Bronchial epithelial cell (primary cell): ENCODE data around the gene HOXC11. TPM values are rescaled to one million over a fixed set of nuclear protein-coding genes. Genes with fewer than 3 reads are reported as not detected.

Source experiments
- DNase-seq: peaks from one replicate; pipeline ENCODE4 v3.0.0-alpha.2; 2010; ENCODE audit warnings: low read depth
- FAIRE-seq: peaks from 2 replicates; lab custom pipeline; 2011; peaks lifted over from hg19 to GRCh38; lab: Jason Lieb, UNC
- H3K27me3 ChIP-seq: 2 replicates; pipeline ENCODE4 v1.5.1; 2011; ENCODE audit warnings: low read length; ENCODE audit not compliant: control insufficient read depth, insufficient read depth
- H3K36me3 ChIP-seq: 2 replicates; pipeline ENCODE4 v1.5.1; 2011; ENCODE audit warnings: low read length; ENCODE audit not compliant: control insufficient read depth, insufficient read depth
- H3K4me3 ChIP-seq: 2 replicates; pipeline ENCODE4 v1.5.1; 2011; ENCODE audit warnings: mild to moderate bottlenecking, low read depth, low read length, control low read depth
- total RNA-seq: library from RNA; depleted of rRNA; stranded (reverse); fragments of >200 nt; gene quantifications from 2 replicates; pipeline ENCODE4 v1.2.1, GENCODE V29; 2014
- TF ChIP-seq, protein P1 (sequence below): IDR thresholded peaks from 2 replicates; pipeline ENCODE4 v1.5.1; 2011; ENCODE audit warnings: mild to moderate bottlenecking, moderate library complexity, low read length, control low read depth, inconsistent platforms; ENCODE audit not compliant: insufficient read depth, severe bottlenecking

HOXC11 gene
- total RNA-seq, 1 donor from 2014 or later: not detected

DNA sequence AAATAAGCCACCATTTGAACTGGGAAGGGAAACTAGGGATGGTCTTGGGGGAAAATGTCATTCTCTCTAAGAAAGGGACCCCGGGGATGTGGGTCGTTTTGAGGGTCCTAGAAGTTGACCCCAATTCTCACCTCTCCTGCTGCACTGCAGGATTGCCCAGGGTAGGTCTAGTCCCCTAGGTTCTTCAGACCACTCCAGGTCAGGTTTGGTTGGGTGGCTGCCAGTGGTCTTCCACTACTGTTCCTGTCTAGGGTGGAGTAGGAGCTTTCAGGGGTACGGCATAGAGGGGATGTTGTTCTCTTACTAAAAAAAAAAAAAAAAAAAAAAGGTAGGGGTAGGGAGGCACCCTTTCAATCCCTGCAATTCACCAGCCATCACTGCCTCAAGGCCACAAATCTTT, 43.1 kb downstream of the HOXC11 start:
- TF ChIP-seq, protein P1, sequence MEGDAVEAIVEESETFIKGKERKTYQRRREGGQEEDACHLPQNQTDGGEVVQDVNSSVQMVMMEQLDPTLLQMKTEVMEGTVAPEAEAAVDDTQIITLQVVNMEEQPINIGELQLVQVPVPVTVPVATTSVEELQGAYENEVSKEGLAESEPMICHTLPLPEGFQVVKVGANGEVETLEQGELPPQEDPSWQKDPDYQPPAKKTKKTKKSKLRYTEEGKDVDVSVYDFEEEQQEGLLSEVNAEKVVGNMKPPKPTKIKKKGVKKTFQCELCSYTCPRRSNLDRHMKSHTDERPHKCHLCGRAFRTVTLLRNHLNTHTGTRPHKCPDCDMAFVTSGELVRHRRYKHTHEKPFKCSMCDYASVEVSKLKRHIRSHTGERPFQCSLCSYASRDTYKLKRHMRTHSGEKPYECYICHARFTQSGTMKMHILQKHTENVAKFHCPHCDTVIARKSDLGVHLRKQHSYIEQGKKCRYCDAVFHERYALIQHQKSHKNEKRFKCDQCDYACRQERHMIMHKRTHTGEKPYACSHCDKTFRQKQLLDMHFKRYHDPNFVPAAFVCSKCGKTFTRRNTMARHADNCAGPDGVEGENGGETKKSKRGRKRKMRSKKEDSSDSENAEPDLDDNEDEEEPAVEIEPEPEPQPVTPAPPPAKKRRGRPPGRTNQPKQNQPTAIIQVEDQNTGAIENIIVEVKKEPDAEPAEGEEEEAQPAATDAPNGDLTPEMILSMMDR: no peak
- Histone ChIP-seq H3K4me3 (no peak overlapping the region), H3K27me3 (peaks cover 55% of the 10 kb centered on the region), H3K36me3 (no peaks in the 10 kb centered on the region)
- no peak for DNase-seq
- no peak for FAIRE-seq

DNA sequence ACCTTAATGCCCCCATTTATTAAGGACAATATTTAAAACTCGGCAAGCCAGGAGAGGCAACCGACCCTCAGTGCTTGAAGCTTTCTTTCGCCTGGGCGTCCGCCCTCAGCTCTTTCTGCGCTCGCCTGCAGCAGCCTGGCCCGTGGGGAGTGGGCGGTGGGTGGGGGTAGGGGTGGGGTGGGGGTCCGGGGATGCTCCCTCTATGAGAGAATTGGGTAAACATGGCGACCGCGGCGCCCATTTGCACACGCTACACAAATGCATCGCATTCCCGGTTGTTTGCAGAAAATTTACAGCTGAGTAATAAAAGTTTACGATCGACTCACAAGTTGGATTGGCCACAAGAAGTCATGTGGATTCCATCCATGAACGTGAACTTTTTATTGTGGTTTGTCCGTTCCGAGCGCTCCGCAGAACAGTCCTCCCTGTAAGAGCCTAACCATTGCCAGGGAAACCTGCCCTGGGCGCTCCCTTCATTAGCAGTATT, 43.6 kb downstream of the HOXC11 start:
- H3K36me3 ChIP-seq: no peaks in the 10 kb centered on the region
- TF ChIP-seq, protein P1: no peak
- H3K27me3 ChIP-seq: peaks cover 54% of the 10 kb centered on the region
- FAIRE-seq (no peak), DNase-seq (no peak)
- H3K4me3 ChIP-seq: no peak overlapping the region

DNA sequence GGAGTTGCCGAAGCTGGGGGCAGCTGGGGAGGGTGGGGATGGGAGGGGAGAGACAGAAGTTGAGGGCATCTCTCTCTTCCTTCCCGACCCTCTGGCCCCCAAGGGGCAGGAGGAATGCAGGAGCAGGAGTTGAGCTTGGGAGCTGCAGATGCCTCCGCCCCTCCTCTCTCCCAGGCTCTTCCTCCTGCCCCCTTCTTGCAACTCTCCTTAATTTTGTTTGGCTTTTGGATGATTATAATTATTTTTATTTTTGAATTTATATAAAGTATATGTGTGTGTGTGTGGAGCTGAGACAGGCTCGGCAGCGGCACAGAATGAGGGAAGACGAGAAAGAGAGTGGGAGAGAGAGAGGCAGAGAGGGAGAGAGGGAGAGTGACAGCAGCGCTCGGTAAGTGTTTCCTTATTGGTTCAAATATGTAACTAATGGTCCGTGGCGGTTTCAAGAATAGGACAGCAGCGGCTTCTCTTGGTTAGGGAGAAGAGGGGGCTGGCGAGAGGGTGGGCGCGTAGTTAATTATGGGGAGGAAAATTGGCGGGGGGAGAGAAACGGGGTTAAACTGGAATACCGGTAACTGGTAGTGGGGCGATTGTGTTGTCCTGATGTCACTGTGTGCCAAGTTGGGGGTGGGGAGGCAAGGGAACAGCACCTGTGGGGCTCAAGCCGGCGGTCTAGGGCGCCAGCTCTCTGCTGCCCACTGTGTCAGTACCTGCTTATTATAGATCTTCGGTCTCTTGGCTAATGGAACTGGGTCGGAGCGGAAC, 44.3 kb downstream of the HOXC11 start:
- H3K27me3 ChIP-seq: peaks cover 59% of the 10 kb centered on the region
- no peak for DNase-seq
- FAIRE-seq: no peak
- TF ChIP-seq, protein P1: no peak
- H3K36me3 ChIP-seq: no peaks in the 10 kb centered on the region
- peak overlapping the region; percentile 3 for H3K4me3 ChIP-seq

DNA sequence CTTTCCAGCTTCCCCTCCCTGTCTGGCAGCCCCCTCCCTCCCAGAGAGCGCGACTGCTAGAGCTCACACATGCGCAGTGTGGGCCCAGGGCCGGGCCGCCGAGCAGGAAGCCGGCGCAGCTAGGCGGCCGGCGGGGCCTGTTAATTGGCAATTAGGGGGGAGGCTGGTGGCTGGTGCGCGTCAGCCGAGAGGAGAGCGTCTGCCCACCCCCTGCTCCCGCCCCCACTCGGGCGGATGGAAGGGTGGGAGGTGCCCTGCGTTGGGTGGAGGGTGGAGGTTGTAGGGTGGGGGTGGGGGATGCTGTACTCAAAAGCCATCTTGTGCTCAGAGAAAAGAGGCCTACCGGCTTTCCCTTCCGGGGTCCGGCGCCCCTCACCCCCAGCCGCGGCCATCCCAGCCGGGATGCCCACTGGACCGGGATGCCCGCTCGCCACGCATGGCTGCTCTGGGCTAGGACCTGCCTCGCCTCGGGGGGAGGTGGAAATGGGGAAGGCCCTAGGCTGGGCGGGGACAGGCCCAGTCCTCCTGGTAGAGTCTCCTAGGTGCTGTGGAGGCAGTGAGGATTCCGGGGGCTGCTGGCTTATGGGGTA, 45.0 kb downstream of the HOXC11 start:
- no peak for DNase-seq
- H3K36me3 ChIP-seq: no peaks in the 10 kb centered on the region
- H3K27me3 ChIP-seq: peaks cover 59% of the 10 kb centered on the region
- FAIRE-seq: no peak
- H3K4me3 ChIP-seq: peak overlapping the region; percentile 3
- TF ChIP-seq, protein P1: no peak

DNA sequence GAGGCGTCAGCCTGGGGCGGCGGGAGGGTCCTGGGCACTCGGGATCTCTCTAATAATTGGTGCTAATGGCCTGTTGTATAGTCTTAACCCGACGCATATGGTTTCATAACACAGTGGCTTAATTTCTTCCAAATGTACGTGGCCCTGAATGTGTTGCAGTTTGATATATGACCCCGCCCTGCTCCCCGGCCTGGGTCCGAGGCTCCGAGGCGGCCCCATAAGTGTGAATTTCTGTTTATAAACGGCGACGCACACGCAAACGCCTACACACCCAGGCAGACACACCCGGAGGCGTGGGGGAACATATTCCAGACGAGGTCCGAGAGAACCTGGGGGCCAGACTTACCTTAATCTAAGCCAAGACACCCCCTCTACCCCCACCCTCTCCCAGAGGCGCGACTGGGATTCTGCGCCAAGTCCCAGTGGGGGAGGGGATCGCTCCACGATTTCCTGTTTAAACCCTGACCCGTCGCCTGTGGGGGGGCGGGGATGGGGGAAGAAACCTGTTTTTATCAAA, 45.6 kb downstream of the HOXC11 start:
- DNase-seq: no peak
- peaks cover 60% of the 10 kb centered on the region for H3K27me3 ChIP-seq
- H3K36me3 ChIP-seq: no peaks in the 10 kb centered on the region
- FAIRE-seq: no peak
- no peak overlapping the region for H3K4me3 ChIP-seq
- TF ChIP-seq, protein P1: no peak
